GM12875 (cell line): ENCODE data around the gene CCNY.

Experiments
- H3K4me3 ChIP-seq: one replicate; pipeline ENCODE4 v1.5.1; 2011; ENCODE audit warnings: low read depth, low read length, control low read depth
- CTCF ChIP-seq: IDR thresholded peaks from 2 replicates; pipeline ENCODE4 v1.5.1; 2011; ENCODE audit warnings: low read depth, mild to moderate bottlenecking, control low read depth, inconsistent platforms, low read length, moderate library complexity, borderline replicate concordance; ENCODE audit not compliant: insufficient read depth

Gene CCNY

GRCh38 chr10:35432781-35433338 lies 96.6 kb downstream of the CCNY start:
- no peak overlapping the region for H3K4me3 ChIP-seq
- TF ChIP-seq CTCF = no peak

GRCh38 chr10:35433851-35434426 lies 97.6 kb downstream of the CCNY start:
- TF ChIP-seq CTCF = no peak
- H3K4me3 ChIP-seq = no peak overlapping the region

GRCh38 chr10:35434533-35434932 lies 98.2 kb downstream of the CCNY start:
- no peak overlapping the region for H3K4me3 ChIP-seq
- no peak for TF ChIP-seq CTCF

DNA sequence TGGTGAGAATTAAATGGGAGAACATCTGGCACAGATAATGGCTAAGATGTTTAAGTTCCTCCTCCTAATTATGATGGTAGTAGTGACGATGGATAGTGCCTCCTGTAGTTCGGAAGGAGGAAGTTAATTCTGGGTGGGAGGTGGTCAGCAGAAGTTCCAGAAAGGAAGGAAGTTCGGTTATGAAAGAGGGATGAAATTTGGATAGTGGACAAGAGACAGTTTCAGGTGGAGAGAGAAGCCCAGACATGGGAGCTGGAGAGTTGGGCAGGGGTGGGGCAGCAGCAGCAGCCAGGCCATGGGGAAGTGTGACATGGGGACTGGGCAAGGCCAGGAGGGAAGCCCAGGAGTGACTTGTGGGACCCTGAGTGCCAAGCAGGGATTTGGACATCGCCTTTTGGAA lies 99.5 kb downstream of the CCNY start:
- TF ChIP-seq CTCF = no peak

DNA sequence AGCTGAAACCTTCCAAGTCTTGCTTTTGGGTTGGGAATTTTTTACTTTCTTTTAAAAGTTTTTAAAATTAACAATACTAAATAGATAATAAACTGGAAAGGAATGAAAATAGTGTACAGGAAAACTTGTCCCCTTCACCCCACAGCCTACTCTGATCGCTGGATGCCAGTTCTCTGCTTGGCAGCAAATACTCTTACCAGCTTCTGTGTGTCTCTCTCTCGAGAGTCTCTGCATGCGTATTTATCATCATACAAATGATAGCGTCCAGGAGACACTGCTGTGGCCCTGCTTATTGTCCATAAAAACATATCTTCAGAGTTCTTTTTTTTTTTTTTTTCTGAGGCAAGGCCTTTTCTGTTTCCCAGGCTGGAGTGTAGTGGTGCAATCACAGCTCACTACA lies 101.5 kb downstream of the CCNY start:
- TF ChIP-seq CTCF = no peak
- H3K4me3 ChIP-seq = no peak overlapping the region

More for the DNA sequence above, 99.5 kb downstream of the CCNY start:
- H3K4me3 ChIP-seq = no peak overlapping the region

DNA sequence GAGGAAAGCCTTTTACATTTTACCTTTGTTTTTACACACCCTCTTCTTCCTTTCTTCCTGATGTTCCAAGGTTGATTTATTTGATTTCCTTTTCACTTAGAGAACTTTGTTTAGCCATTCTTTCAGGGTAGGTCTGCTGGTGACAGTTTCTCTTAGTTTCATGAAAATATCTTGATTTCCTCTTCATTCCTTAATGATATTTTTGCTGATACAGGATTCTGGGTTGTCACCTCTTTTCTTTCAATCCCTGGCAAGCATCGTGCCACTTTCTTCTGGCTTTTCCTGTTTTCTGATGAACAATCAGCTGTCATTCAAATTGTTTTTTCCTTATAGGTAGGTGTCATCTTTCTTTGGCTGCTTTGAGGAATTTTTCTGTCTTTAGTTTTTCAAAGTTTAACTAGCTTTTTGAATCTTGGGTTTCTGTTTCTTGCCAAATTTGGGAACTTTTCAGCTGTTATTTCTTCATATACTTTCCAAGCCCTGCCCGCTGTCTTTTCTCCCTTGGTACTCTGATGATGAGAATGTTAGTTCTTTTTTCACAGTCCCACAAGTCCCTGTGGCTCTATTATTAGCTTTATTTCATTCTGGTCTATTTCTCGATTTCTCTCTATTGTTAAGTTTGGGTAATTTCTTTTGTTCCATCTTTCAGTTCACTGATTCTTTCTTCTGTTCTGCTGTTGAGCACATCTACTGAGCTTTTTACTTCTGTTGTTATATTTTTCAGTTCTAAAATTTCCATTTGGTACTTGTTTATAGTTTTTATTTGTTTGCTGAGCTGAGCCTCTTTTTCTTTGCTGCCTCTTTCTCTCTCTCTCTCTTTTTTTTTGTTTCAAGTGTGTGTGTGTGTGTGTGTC lies 102.6 kb downstream of the CCNY start:
- TF ChIP-seq CTCF = no peak
- no peak overlapping the region for H3K4me3 ChIP-seq

DNA sequence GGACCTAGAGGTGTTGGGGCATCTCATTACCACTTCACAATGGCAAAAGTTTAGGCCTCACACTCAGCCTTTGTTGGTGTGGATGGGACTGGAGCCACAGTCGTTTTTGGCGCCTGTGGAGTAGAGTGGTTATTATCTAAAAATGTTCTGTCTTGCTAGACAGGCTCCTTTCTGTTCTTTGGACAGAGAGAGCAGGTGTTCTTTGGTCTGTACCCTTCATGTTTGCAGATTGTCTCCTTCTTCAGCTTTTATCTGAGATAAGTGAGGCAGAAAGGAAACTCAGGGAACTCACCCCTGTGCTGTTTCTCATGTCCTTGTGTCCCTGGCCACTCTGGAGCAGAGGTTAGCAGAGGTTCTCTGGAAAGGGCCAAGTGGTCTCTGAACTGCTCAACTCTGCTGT lies 103.7 kb downstream of the CCNY start:
- no peak overlapping the region for H3K4me3 ChIP-seq
- no peak for TF ChIP-seq CTCF
